Mesothelial cell of epicardium (in vitro differentiated cells): Measurements from ENCODE around the gene SF3B3. TPM values are rescaled to one million over a fixed set of nuclear protein-coding genes. Genes with fewer than 3 reads are reported as not detected.
"Not testable (repeated sequence)": the region's sequence is repeated elsewhere in the genome, so short reads cannot be mapped to it uniquely, and the experiment has no call there.

Experiments used
- DNase-seq, 2 experiments: peaks; one replicate each; pipeline ENCODE4 v3.0.0; 2021; ENCODE audit warnings: low spot score in 2 of 2; ENCODE audit not compliant: unreplicated experiment in 2 of 2
- H3K27ac Mint-ChIP-seq: 2 replicates; pipeline ENCODE4 v1.8.0; 2021; ENCODE audit warnings: mixed read lengths
- H3K27me3 Mint-ChIP-seq: 2 replicates; pipeline ENCODE4 v1.8.0; 2021; ENCODE audit warnings: low read depth, mixed read lengths
- H3K36me3 Mint-ChIP-seq: 2 replicates; pipeline ENCODE4 v1.8.0; 2021; ENCODE audit warnings: mixed read lengths
- H3K4me1 Mint-ChIP-seq: 2 replicates; pipeline ENCODE4 v1.8.0; 2021; ENCODE audit warnings: mixed read lengths
- H3K4me3 Mint-ChIP-seq: 2 replicates; pipeline ENCODE4 v1.8.0; 2021; ENCODE audit warnings: mild to moderate bottlenecking, moderate library complexity, mixed read lengths
- H3K9me3 Mint-ChIP-seq: 2 replicates; pipeline ENCODE4 v1.8.0; 2021; ENCODE audit warnings: mixed read lengths
- CTCF ChIP-seq: fragments of 200-600 bp; sonication (generic); IDR thresholded peaks from one replicate; pipeline ENCODE4 v1.5.0; 2021; ENCODE audit warnings: antibody characterized with exemption; ENCODE audit not compliant: unreplicated experiment
- total RNA-seq: library from RNA; stranded (reverse); gene quantifications from 3 replicates; pipeline ENCODE4 v1.2.1, GENCODE V29; 2021

SF3B3 gene
- total RNA-seq, 1 donor from 2014 or later = 351 TPM

DNA sequence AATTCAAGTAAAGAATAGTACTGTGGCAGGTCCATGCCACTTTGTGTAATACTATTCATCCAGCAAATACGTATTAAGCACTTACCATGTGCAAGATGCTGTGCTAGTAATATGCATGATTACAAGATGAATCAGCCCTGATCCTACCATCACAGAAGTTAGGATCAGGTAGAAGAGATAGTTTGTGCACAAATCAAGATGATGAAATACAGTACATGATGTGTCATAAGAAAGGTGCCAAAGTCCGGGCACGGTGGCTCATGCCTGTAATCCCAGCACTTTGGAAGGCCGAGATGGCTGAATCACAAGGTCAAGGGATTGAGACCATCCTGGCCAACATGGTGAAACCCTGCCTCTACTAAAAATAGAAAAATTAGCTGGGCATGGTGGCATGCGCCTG, 11.2 kb upstream of the SF3B3 start:
- Mint-ChIP-seq H3K27me3 (no peaks in the 10 kb centered on the region), H3K4me1 (no peaks in the 10 kb centered on the region), H3K27ac (no peak overlapping the region), H3K36me3 (peaks cover 34% of the 10 kb centered on the region), H3K9me3 (no peaks in the 10 kb centered on the region), H3K4me3 (no peak overlapping the region)
- no peak for TF ChIP-seq CTCF
- DNase-seq = no peak

- peaks cover 10% of the 10 kb centered on the region for H3K36me3 Mint-ChIP-seq
- no peak for DNase-seq
- peaks cover 24% of the 10 kb centered on the region for H3K4me1 Mint-ChIP-seq
- TF ChIP-seq CTCF = no peak
- no peak overlapping the region for H3K27ac Mint-ChIP-seq
- no peaks in the 10 kb centered on the region for H3K27me3 Mint-ChIP-seq
- peak overlapping the region; percentile 33 for H3K4me3 Mint-ChIP-seq
- no peaks in the 10 kb centered on the region for H3K9me3 Mint-ChIP-seq
Observed at GRCh38 chr16:70520612-70521297, 2.9 kb upstream of the SF3B3 start.

DNA sequence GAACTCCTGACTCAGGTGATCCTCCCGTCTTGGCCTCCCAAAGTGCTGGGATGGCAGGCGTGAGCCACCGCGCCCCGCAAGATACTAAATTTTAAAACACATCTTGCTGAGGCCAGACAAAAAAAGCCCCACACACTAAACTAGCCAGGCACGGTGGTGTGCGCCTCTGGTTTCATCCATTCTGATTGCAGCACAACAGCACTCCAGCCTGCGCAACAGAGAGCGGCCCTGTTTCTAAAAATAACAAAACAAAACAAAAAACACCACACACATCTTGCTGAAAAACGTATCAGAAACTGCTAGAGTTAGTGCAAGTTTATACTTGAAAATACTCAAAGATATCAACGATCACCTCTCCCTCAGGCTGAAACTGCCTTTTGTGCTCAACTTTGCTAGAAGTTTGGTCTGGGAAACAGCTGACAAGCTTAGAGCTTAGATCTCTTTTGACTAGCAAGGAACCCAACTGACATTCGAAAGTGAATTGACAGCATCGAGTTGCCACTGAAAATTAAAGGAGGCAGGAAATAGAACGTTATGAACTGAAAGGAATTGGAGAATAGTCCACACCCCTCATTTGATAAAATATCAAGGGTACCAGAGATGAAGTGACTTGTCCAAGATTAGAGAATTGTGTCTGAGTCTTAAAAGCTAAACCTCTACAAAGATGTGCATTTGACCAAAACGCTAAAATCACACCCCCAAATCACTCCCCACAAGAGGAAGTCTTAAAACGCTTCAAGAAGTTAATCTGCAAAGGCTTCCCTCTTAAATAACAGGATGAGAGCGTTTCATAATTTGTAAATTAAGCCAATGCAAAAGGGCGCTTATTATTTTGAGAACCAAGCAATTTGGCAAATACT, 1.2 kb upstream of the SF3B3 start:
- no peaks in the 10 kb centered on the region for H3K27me3 Mint-ChIP-seq
- H3K27ac Mint-ChIP-seq = peak overlapping the region; percentile 100
- H3K4me1 Mint-ChIP-seq = peaks cover 39% of the 10 kb centered on the region
- no peaks in the 10 kb centered on the region for H3K9me3 Mint-ChIP-seq
- DNase-seq = no peak
- peaks cover 12% of the 10 kb centered on the region for H3K36me3 Mint-ChIP-seq
- peak overlapping the region; percentile 92 for H3K4me3 Mint-ChIP-seq
- TF ChIP-seq CTCF = no peak

DNA sequence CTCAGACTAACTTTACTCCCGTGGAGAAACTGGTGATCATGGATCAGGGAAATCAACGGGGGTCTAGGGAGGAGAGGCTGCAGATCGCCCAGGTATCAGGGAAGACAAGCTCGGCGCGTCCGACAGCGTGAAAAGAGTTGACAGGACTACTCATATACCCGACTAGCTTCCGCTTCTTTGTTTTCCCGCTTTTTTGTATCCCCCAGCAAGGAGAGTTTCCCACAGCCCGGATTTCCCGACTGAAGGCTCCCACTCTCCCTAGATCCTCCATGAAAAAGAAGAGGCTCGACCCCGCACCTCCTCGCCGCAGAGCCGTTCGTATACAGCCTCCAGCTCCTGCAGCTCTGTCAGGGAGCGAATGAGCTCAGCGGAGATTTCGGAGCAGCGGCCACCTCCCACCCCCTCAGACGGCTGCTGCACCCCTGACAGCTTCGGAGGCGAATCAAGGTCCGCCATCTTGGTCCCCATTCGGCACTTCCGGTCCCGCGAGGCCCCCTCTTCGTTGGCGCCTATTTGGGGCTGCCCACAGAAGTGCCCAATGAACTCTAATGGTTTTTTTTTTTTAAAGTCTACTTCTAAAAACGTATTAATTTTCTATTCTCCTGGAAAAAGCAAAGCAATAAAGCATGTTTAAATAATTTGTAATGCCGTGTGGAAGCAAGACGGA, 407 bp upstream of the SF3B3 start, which contains the start of gene COG4:
Gene COG4 (minus strand): TSS at position 479 of the 667 bp plus-strand sequence. CDS start 11 bp downstream, at position 468.
- H3K4me3 Mint-ChIP-seq = peak within 1 kb of the TSS; percentile 92
- H3K4me1 Mint-ChIP-seq = peaks cover 40% of the 10 kb centered on the region
- no peaks in the 10 kb centered on the region for H3K27me3 Mint-ChIP-seq
- DNase-seq = peak; percentile 72 to 85
- peaks cover 11% of the 10 kb centered on the region for H3K36me3 Mint-ChIP-seq
- TF ChIP-seq CTCF = no peak
- H3K27ac Mint-ChIP-seq = peak within 1 kb of the TSS; percentile 100
- no peaks in the 10 kb centered on the region for H3K9me3 Mint-ChIP-seq

GRCh38 chr16:70524399-70524825, 796 bp downstream of the SF3B3 start:
- H3K36me3 Mint-ChIP-seq = peaks cover 19% of the 10 kb centered on the region
- H3K27me3 Mint-ChIP-seq, DNase-seq, H3K9me3 Mint-ChIP-seq: not testable (repeated sequence)
- peak overlapping the region; percentile 100 for H3K27ac Mint-ChIP-seq
- peak overlapping the region; percentile 92 for H3K4me3 Mint-ChIP-seq
- peaks cover 44% of the 10 kb centered on the region for H3K4me1 Mint-ChIP-seq
